Measurements from ENCODE around the gene ZNF785.

The ZNF785 gene

DNA sequence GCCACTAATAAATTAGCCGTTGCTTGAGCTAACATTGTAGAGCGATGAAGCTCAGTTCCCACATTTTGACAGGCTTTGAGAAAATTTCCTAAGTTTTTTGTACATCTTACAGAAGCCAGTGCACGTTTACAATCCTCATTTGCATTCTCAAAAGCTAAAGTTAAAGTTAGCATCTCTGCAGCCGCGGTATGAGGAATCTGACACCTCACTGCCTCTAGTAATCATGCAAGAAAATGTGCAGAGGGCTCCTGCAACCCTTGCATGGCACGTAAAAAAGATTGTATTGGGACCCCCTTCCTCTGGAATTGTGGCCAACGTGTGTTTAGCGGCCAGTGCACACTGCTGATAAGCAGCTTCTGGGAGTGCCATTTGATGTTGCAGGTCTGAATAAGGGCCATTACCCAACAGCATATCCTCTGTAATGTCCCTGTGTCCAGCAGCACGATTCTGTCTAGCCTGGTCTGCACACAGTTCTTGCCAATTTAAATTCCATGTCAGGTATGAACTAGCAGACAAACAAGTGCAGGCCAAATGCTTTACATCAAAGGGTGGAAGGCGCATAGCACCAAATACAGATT, 37.0 kb upstream of the ZNF785 start:
- no peak for TF ChIP-seq CTCF (IDR thresholded peaks at IDR 0.05; ENCODE audit: low read depth, low read length)
- DNase-seq (ENCODE audit: low read depth in 2 of 2): no peak
- H3K4me3 ChIP-seq (replicated peaks in 1 of 2; ENCODE audit: low read depth in 2 of 2, low read length in 2 of 2): no peak overlapping the region

- DNase-seq (ENCODE audit: low read depth in 2 of 2): no peak
- no peak overlapping the region for H3K4me3 ChIP-seq (replicated peaks in 1 of 2; ENCODE audit: low read depth in 2 of 2, low read length in 2 of 2)
- no peak for TF ChIP-seq CTCF (IDR thresholded peaks at IDR 0.05; ENCODE audit: low read depth, low read length)
These were observed 36.3 kb upstream of the ZNF785 start for GRCh38 chr16:30621765-30622164.

GRCh38 chr16:30620169-30620568, 34.7 kb upstream of the ZNF785 start:
- DNase-seq (ENCODE audit: low read depth in 2 of 2): no peak
- no peak for TF ChIP-seq CTCF (IDR thresholded peaks at IDR 0.05; ENCODE audit: low read depth, low read length)
- no peak overlapping the region for H3K4me3 ChIP-seq (replicated peaks in 1 of 2; ENCODE audit: low read depth in 2 of 2, low read length in 2 of 2)

DNA sequence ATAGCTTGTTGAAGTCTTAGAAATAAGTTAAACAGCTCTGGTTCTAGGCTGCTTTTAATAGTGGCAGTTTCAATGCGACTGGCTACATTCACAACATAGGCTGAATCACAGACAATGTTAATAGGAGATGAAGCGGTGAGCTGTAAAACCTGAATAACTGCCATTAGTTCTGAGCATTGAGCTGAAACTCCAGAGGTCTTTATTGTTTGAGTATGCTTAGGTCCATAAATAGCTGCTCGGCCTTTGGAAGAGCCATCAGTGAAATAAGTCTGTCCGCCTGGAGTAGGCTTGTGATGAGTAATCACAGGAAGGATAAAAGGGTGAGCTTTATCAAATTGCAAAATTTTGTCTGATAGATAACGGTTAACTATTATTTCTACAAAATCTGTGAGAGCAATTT, 34.1 kb upstream of the ZNF785 start:
- H3K4me3 ChIP-seq (replicated peaks in 1 of 2; ENCODE audit: low read depth in 2 of 2, low read length in 2 of 2): no peak overlapping the region
- no peak for DNase-seq (ENCODE audit: low read depth in 2 of 2)
- no peak for TF ChIP-seq CTCF (IDR thresholded peaks at IDR 0.05; ENCODE audit: low read depth, low read length)

- no peak for TF ChIP-seq CTCF (IDR thresholded peaks at IDR 0.05; ENCODE audit: low read depth, low read length)
- no peak overlapping the region for H3K4me3 ChIP-seq (replicated peaks in 1 of 2; ENCODE audit: low read depth in 2 of 2, low read length in 2 of 2)
- DNase-seq (ENCODE audit: low read depth in 2 of 2): peak in 1 of 2 donors; percentile 34
These were observed 33.7 kb upstream of the ZNF785 start for GRCh38 chr16:30619202-30619601.

DNA sequence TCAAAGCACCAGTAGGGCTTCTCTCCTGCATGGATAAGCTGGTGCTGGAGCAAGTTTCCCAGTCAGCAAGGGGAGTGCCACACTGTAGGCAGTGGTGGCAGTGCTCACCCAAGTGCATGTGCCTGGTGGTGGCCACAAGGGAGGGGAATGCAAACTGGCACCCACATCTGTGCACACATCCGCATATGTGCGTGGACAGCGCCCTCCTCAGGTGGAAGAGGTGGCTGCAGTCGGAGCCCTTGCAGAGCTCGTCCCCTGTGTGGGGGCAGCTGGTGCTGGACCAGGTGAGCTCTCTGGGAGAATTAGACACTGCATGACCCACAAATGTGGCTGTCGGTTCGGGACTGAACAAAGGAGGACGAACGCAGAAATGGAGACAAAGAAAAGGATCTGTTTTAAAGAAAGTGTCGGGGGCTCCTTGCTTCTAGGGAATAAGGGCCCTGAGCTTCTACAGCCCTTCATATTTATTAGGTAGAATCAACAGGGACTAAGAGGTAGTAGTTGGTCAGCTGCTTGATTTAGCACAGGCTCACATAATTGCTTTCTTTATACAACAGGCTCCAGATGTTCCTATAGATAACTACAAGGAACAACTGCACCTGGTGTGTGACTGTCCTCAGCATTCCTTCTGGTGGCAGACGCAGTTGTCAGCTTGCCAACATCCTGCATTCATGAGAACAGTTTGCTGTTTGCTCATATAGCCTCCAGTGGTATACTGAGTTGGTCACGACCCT, 30.0 kb upstream of the ZNF785 start:
- peak; percentile 63 for TF ChIP-seq CTCF (IDR thresholded peaks at IDR 0.05; ENCODE audit: low read depth, low read length)
- H3K4me3 ChIP-seq (replicated peaks in 1 of 2; ENCODE audit: low read depth in 2 of 2, low read length in 2 of 2): no peak overlapping the region
- DNase-seq (ENCODE audit: low read depth in 2 of 2): peak; percentile 43 to 50
